ENCODE results near the gene NKAIN2.

NKAIN2 gene

GRCh38 chr6:123803504-123804013 lies at the start of gene NKAIN2:
Gene NKAIN2 (plus strand): TSS chr6:123803865.
- TF ChIP-seq ZC3H10 (CRISPR knock-in tag; IDR thresholded peaks at IDR 0.05), result no peak
- no peak for TF ChIP-seq TCF4 (CRISPR knock-in tag; IDR thresholded peaks at IDR 0.05; ENCODE audit: borderline replicate concordance)
- no peak for TF ChIP-seq PPARA (CRISPR knock-in tag; IDR thresholded peaks at IDR 0.05; ENCODE audit: borderline replicate concordance)
- TF ChIP-seq GLIS3 (CRISPR knock-in tag; IDR thresholded peaks at IDR 0.05), result no peak
- TF ChIP-seq, protein P1, sequence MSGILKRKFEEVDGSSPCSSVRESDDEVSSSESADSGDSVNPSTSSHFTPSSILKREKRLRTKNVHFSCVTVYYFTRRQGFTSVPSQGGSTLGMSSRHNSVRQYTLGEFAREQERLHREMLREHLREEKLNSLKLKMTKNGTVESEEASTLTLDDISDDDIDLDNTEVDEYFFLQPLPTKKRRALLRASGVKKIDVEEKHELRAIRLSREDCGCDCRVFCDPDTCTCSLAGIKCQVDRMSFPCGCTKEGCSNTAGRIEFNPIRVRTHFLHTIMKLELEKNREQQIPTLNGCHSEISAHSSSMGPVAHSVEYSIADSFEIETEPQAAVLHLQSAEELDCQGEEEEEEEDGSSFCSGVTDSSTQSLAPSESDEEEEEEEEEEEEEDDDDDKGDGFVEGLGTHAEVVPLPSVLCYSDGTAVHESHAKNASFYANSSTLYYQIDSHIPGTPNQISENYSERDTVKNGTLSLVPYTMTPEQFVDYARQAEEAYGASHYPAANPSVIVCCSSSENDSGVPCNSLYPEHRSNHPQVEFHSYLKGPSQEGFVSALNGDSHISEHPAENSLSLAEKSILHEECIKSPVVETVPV (CRISPR knock-in tag; IDR thresholded peaks at IDR 0.05), result no peak
- TF ChIP-seq, protein P2, sequence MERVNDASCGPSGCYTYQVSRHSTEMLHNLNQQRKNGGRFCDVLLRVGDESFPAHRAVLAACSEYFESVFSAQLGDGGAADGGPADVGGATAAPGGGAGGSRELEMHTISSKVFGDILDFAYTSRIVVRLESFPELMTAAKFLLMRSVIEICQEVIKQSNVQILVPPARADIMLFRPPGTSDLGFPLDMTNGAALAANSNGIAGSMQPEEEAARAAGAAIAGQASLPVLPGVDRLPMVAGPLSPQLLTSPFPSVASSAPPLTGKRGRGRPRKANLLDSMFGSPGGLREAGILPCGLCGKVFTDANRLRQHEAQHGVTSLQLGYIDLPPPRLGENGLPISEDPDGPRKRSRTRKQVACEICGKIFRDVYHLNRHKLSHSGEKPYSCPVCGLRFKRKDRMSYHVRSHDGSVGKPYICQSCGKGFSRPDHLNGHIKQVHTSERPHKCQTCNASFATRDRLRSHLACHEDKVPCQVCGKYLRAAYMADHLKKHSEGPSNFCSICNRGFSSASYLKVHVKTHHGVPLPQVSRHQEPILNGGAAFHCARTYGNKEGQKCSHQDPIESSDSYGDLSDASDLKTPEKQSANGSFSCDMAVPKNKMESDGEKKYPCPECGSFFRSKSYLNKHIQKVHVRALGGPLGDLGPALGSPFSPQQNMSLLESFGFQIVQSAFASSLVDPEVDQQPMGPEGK (CRISPR knock-in tag; IDR thresholded peaks at IDR 0.05; ENCODE audit: borderline replicate concordance), result no peak
- TF ChIP-seq ZFP30 (CRISPR knock-in tag; IDR thresholded peaks at IDR 0.05), result no peak
- TF ChIP-seq TOX (CRISPR knock-in tag; IDR thresholded peaks at IDR 0.05; ENCODE audit: borderline replicate concordance), result no peak
- no peak for TF ChIP-seq ZNF8 (CRISPR knock-in tag; IDR thresholded peaks at IDR 0.05)
- TF ChIP-seq ZNF565 (CRISPR knock-in tag; conservative IDR thresholded peaks at IDR 0.05; ENCODE audit: low read depth), result no peak
- TF ChIP-seq POU6F1 (CRISPR knock-in tag; IDR thresholded peaks at IDR 0.05; ENCODE audit: borderline replicate concordance, low read depth), result no peak
- TF ChIP-seq, protein P3, sequence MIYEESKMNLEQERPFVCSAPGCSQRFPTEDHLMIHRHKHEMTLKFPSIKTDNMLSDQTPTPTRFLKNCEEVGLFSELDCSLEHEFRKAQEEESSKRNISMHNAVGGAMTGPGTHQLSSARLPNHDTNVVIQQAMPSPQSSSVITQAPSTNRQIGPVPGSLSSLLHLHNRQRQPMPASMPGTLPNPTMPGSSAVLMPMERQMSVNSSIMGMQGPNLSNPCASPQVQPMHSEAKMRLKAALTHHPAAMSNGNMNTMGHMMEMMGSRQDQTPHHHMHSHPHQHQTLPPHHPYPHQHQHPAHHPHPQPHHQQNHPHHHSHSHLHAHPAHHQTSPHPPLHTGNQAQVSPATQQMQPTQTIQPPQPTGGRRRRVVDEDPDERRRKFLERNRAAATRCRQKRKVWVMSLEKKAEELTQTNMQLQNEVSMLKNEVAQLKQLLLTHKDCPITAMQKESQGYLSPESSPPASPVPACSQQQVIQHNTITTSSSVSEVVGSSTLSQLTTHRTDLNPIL (CRISPR knock-in tag; IDR thresholded peaks at IDR 0.05; ENCODE audit: low read depth), result no peak
- TF ChIP-seq RARB (CRISPR knock-in tag; IDR thresholded peaks at IDR 0.05), result no peak
- no peak for TF ChIP-seq ZFP3 (CRISPR knock-in tag; IDR thresholded peaks at IDR 0.05)
- TF ChIP-seq ARNTL (CRISPR knock-in tag; IDR thresholded peaks at IDR 0.05; ENCODE audit: borderline replicate concordance, low read depth), result no peak
- no peak for TF ChIP-seq ZNF70 (CRISPR knock-in tag; IDR thresholded peaks at IDR 0.05)
- TF ChIP-seq OSR1 (CRISPR knock-in tag; IDR thresholded peaks at IDR 0.05), result no peak
- ATAC-seq, result no peak; the same call in 2 of the 3 replicates

GRCh38 chr6:123759472-123759871 lies 44.2 kb upstream of the NKAIN2 start:
- TF ChIP-seq ISL1 (CRISPR knock-in tag; IDR thresholded peaks at IDR 0.05) (no peak), ZFP3 (CRISPR knock-in tag; IDR thresholded peaks at IDR 0.05) (no peak), ESRRG (CRISPR knock-in tag; IDR thresholded peaks at IDR 0.05) (no peak), ZC3H10 (CRISPR knock-in tag; IDR thresholded peaks at IDR 0.05) (no peak), SNAI2 (CRISPR knock-in tag; IDR thresholded peaks at IDR 0.05) (no peak), TOX (CRISPR knock-in tag; IDR thresholded peaks at IDR 0.05; ENCODE audit: borderline replicate concordance) (no peak), ZFP30 (CRISPR knock-in tag; IDR thresholded peaks at IDR 0.05) (no peak), PPARA (CRISPR knock-in tag; IDR thresholded peaks at IDR 0.05; ENCODE audit: borderline replicate concordance) (no peak), ARNTL (CRISPR knock-in tag; IDR thresholded peaks at IDR 0.05; ENCODE audit: borderline replicate concordance, low read depth) (no peak), GLIS3 (CRISPR knock-in tag; IDR thresholded peaks at IDR 0.05) (no peak), ZNF70 (CRISPR knock-in tag; IDR thresholded peaks at IDR 0.05) (no peak), POU6F1 (CRISPR knock-in tag; IDR thresholded peaks at IDR 0.05; ENCODE audit: borderline replicate concordance, low read depth) (no peak), CSDC2 (CRISPR knock-in tag; IDR thresholded peaks at IDR 0.05) (no peak)
- TF ChIP-seq, protein P2 (CRISPR knock-in tag; IDR thresholded peaks at IDR 0.05; ENCODE audit: borderline replicate concordance), result no peak
- TF ChIP-seq, protein P1 (CRISPR knock-in tag; IDR thresholded peaks at IDR 0.05), result no peak
- ATAC-seq, result no peak
